Hepatocyte (in vitro differentiated cells): ENCODE data around the gene ERVFRD-1.

Experiments used
- EZH2phosphoT487 ChIP-seq: fragments of 200-600 bp; sonication (generic); IDR thresholded peaks from one replicate; pipeline ENCODE4 v1.6.1; 2018; ENCODE audit warnings: antibody characterized with exemption, mild to moderate bottlenecking, low read depth, moderate library complexity; ENCODE audit not compliant: unreplicated experiment, severe bottlenecking
- TF ChIP-seq, protein P1 (sequence below): fragments of 200-600 bp; sonication (generic); IDR thresholded peaks from 2 replicates; pipeline ENCODE4 v1.5.1; 2016; ENCODE audit warnings: antibody characterized with exemption, mild to moderate bottlenecking; ENCODE audit not compliant: poor library complexity

DNA sequence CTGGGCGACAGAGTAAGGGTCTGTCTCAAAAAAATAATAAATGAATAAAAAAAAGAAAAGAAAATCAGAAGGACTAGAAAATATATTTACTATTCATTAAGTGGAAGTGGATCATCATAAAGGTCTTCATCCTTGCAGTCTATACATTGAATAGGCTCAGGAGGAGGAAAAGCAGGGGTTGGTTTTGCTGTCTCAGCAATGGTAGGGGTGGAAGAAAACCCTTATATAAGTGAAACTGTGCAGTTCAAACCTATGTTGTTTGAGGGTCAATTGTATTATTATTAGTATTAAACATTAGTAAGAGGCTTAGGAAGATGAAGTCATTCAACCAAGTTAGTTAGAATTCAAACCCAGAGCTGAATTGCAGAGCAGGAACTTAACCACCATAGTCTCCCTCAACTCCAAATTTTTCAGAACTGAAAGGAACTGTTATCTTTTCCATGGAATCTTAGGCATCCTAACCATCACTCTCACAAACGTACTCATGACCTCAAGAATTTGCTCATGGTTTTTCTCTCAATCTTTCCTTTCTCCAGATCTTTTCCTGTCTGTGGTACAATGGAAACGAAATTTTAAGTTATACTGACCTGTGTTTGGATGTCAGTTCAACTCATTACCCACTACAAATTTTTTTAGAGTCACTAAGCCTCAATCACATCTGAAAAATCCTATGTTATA is 25.6 kb downstream of the ERVFRD-1 start:
- TF ChIP-seq, protein P1, sequence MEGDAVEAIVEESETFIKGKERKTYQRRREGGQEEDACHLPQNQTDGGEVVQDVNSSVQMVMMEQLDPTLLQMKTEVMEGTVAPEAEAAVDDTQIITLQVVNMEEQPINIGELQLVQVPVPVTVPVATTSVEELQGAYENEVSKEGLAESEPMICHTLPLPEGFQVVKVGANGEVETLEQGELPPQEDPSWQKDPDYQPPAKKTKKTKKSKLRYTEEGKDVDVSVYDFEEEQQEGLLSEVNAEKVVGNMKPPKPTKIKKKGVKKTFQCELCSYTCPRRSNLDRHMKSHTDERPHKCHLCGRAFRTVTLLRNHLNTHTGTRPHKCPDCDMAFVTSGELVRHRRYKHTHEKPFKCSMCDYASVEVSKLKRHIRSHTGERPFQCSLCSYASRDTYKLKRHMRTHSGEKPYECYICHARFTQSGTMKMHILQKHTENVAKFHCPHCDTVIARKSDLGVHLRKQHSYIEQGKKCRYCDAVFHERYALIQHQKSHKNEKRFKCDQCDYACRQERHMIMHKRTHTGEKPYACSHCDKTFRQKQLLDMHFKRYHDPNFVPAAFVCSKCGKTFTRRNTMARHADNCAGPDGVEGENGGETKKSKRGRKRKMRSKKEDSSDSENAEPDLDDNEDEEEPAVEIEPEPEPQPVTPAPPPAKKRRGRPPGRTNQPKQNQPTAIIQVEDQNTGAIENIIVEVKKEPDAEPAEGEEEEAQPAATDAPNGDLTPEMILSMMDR: no peak
- TF ChIP-seq EZH2phosphoT487: no peak
